Trophoblast cell (in vitro differentiated cells and primary cell): ENCODE results near the gene PAK6.

Experiments used
- DNase-seq, 2 donors: peaks; one replicate each; pipeline ENCODE4 v3.0.0-alpha.2; 2016
- H2AFZ ChIP-seq: 2 replicates; pipeline ENCODE4 v1.6.1; 2013; ENCODE audit warnings: low read length, moderate library complexity, mild to moderate bottlenecking; ENCODE audit not compliant: insufficient read depth, poor library complexity
- H2AK5ac ChIP-seq: 2 replicates; pipeline ENCODE4 v1.6.1; 2013; ENCODE audit warnings: mild to moderate bottlenecking, low read length
- H2BK120ac ChIP-seq: 2 replicates; pipeline ENCODE4 v1.6.1; 2013; ENCODE audit warnings: low read length, mild to moderate bottlenecking, moderate library complexity; ENCODE audit not compliant: insufficient read depth, poor library complexity
- H2BK12ac ChIP-seq: 2 replicates; pipeline ENCODE4 v1.6.1; 2013; ENCODE audit warnings: mild to moderate bottlenecking, low read length, moderate library complexity
- H2BK5ac ChIP-seq: 2 replicates; pipeline ENCODE4 v1.6.1; 2013; ENCODE audit warnings: low read length, low read depth, moderate library complexity, mild to moderate bottlenecking; ENCODE audit not compliant: poor library complexity
- H3K14ac ChIP-seq: 2 replicates; pipeline ENCODE4 v1.6.1; 2013; ENCODE audit warnings: mild to moderate bottlenecking, low read length
- H3K18ac ChIP-seq: 2 replicates; pipeline ENCODE4 v1.6.1; 2013; ENCODE audit warnings: mild to moderate bottlenecking, low read length
- H3K23ac ChIP-seq: 2 replicates; pipeline ENCODE4 v1.6.1; 2013; ENCODE audit warnings: low read length
- H3K27ac ChIP-seq: 2 replicates; pipeline ENCODE4 v1.5.1; 2013; ENCODE audit warnings: low read depth, mild to moderate bottlenecking, inconsistent platforms, low read length, moderate library complexity
- H3K27me3 ChIP-seq: 2 replicates; pipeline ENCODE4 v1.6.1; 2013; ENCODE audit warnings: inconsistent platforms, mild to moderate bottlenecking, low read length, moderate library complexity; ENCODE audit not compliant: insufficient read depth
- H3K36me3 ChIP-seq, 2 experiments: 1 replicate in 1 of 2; 2 replicates in 1 of 2; pipeline ENCODE4 v1.6.1; 2013; ENCODE audit warnings: low read length in 2 of 2, mild to moderate bottlenecking in 2 of 2, moderate library complexity in 1 of 2; ENCODE audit not compliant: insufficient read depth in 2 of 2, control insufficient read depth in 1 of 2
- H3K4ac ChIP-seq: 2 replicates; pipeline ENCODE4 v1.6.1; 2013; ENCODE audit warnings: low read depth, mild to moderate bottlenecking, low read length, moderate library complexity
- H3K4me1 ChIP-seq, 2 experiments: 1 replicate in 1 of 2; 2 replicates in 1 of 2; pipeline ENCODE4 v1.6.1; 2013; ENCODE audit warnings: low read length in 2 of 2, mild to moderate bottlenecking in 2 of 2, moderate library complexity in 1 of 2; ENCODE audit not compliant: insufficient read depth in 2 of 2, control insufficient read depth in 1 of 2
- H3K4me2 ChIP-seq: 2 replicates; pipeline ENCODE4 v1.6.1; 2013; ENCODE audit warnings: inconsistent platforms, mild to moderate bottlenecking, low read length, moderate library complexity
- H3K4me3 ChIP-seq: 2 replicates; pipeline ENCODE4 v1.5.1; 2013; ENCODE audit warnings: mild to moderate bottlenecking, low read depth, low read length, inconsistent platforms
- H3K79me1 ChIP-seq: one replicate; pipeline ENCODE4 v1.6.1; 2013; ENCODE audit warnings: low read length
- H3K79me2 ChIP-seq: 2 replicates; pipeline ENCODE4 v1.6.1; 2013; ENCODE audit warnings: low read length, mild to moderate bottlenecking; ENCODE audit not compliant: control insufficient read depth, insufficient read depth, poor library complexity
- H3K9ac ChIP-seq: 2 replicates; pipeline ENCODE4 v1.6.1; 2013; ENCODE audit warnings: mild to moderate bottlenecking, low read length
- H3K9me3 ChIP-seq: 2 replicates; pipeline ENCODE4 v1.6.1; 2013; ENCODE audit warnings: low read depth, mild to moderate bottlenecking, control low read depth, inconsistent platforms, low read length; ENCODE audit not compliant: insufficient read depth
- H4K12ac ChIP-seq: 2 replicates; pipeline ENCODE4 v1.6.1; 2013; ENCODE audit warnings: low read depth, mild to moderate bottlenecking, low read length, moderate library complexity
- H4K8ac ChIP-seq: 2 replicates; pipeline ENCODE4 v1.6.1; 2013; ENCODE audit warnings: low read depth, mild to moderate bottlenecking, low read length, moderate library complexity
- H4K91ac ChIP-seq: one replicate; pipeline ENCODE4 v1.6.1; 2013; ENCODE audit warnings: low read depth, mild to moderate bottlenecking, low read length, moderate library complexity
- WGBS: extraction: QIAGEN DNeasy Blood & Tissue Kit; methylation state at CpG from one replicate; pipeline ENCODE4 v1.1.7; 2013; ENCODE audit warnings: missing lambda C conversion rate; ENCODE audit not compliant: insufficient read length, insufficient coverage; ENCODE audit errors: extremely low coverage; 5-methylcytosine and 5-hydroxymethylcytosine counted together

Gene PAK6

GRCh38 chr15:40255033-40255432 is 16.2 kb downstream of the PAK6 start:
- WGBS: no CpG with 5 or more reads among the region's 4 CpGs
- H3K4ac ChIP-seq: no peak overlapping the region

GRCh38 chr15:40256638-40257235 is 17.9 kb downstream of the PAK6 start:
- no CpG with 5 or more reads among the region's 17 CpGs for WGBS
- Histone ChIP-seq H4K91ac (peak overlapping the region; percentile 89), H3K14ac (peak overlapping the region; percentile 52), H3K36me3 (no peaks in the 10 kb centered on the region), H3K9ac (no peak overlapping the region), H2BK12ac (peak overlapping the region; percentile 63), H3K27ac (peak overlapping the region; percentile 67), H3K18ac (peak overlapping the region; percentile 74), H3K4me2 (no peak overlapping the region), H2BK5ac (peak overlapping the region; percentile 44), H3K4ac (peak overlapping the region; percentile 28), H3K79me2 (peaks cover 9% of the 10 kb centered on the region), H2AFZ (no peak overlapping the region), H3K23ac (no peak overlapping the region), H4K12ac (no peak overlapping the region), H2BK120ac (peak overlapping the region; percentile 81), H3K4me3 (no peak overlapping the region), H3K79me1 (peaks cover 31% of the 10 kb centered on the region), H3K27me3 (peaks cover 4% of the 10 kb centered on the region), H3K4me1 (peaks cover 48% of the 10 kb centered on the region in 2 experiments), H3K9me3 (no peaks in the 10 kb centered on the region), H2AK5ac (peak overlapping the region; percentile 90), H4K8ac (peak overlapping the region; percentile 59)
- peak; percentile 74 to 83 for DNase-seq

More at GRCh38 chr15:40255033-40255432, 16.2 kb downstream of the PAK6 start:
- Histone ChIP-seq H2BK5ac (no peak overlapping the region), H3K9ac (no peak overlapping the region), H3K18ac (no peak overlapping the region), H3K79me1 (peaks cover 31% of the 10 kb centered on the region), H4K91ac (peak overlapping the region; percentile 25), H4K8ac (no peak overlapping the region), H3K4me3 (no peak overlapping the region), H2AFZ (no peak overlapping the region), H3K9me3 (no peaks in the 10 kb centered on the region), H3K27me3 (peaks cover 4% of the 10 kb centered on the region), H2AK5ac (no peak overlapping the region), H3K4me1 (peaks cover 48 to 49% of the 10 kb centered on the region in 2 experiments), H3K79me2 (peaks cover 9% of the 10 kb centered on the region), H4K12ac (no peak overlapping the region), H3K4me2 (no peak overlapping the region), H2BK12ac (no peak overlapping the region), H3K14ac (no peak overlapping the region), H3K36me3 (no peaks in the 10 kb centered on the region), H3K27ac (no peak overlapping the region), H2BK120ac (no peak overlapping the region), H3K23ac (no peak overlapping the region)
- no peak for DNase-seq

- peaks cover 27% of the 10 kb centered on the region for H3K79me1 ChIP-seq
- no peaks in the 10 kb centered on the region for H3K27me3 ChIP-seq
- H2BK12ac ChIP-seq: peak overlapping the region; percentile 75
- H3K27ac ChIP-seq: peak overlapping the region; percentile 88
- peak overlapping the region; percentile 66 for H4K8ac ChIP-seq
- H3K4me2 ChIP-seq: peak overlapping the region; percentile 6
- no peak overlapping the region for H2AFZ ChIP-seq
- peak overlapping the region; percentile 50 for H2BK120ac ChIP-seq
- no peaks in the 10 kb centered on the region for H3K36me3 ChIP-seq
- no peak overlapping the region for H3K9ac ChIP-seq
- WGBS: no CpG with 5 or more reads among the region's 9 CpGs
- peak overlapping the region; percentile 52 for H3K14ac ChIP-seq
- H3K23ac ChIP-seq: no peak overlapping the region
- H3K18ac ChIP-seq: peak overlapping the region; percentile 74
- no peak overlapping the region for H4K12ac ChIP-seq
- H3K4me3 ChIP-seq: no peak overlapping the region
- DNase-seq: peak; percentile 96
- H2BK5ac ChIP-seq: peak overlapping the region; percentile 73
- peak overlapping the region; percentile 89 for H4K91ac ChIP-seq
- H2AK5ac ChIP-seq: peak overlapping the region; percentile 67
- H3K4me1 ChIP-seq: peaks cover 39 to 40% of the 10 kb centered on the region in 2 experiments
- H3K4ac ChIP-seq: no peak overlapping the region
- no peaks in the 10 kb centered on the region for H3K9me3 ChIP-seq
- H3K79me2 ChIP-seq: peaks cover 5% of the 10 kb centered on the region
Measured at GRCh38 chr15:40257656-40258450, 19.0 kb downstream of the PAK6 start.

GRCh38 chr15:40258544-40258943 is 19.7 kb downstream of the PAK6 start:
- Histone ChIP-seq H3K14ac (peak overlapping the region; percentile 73), H3K27me3 (no peaks in the 10 kb centered on the region), H3K23ac (no peak overlapping the region), H3K27ac (peak overlapping the region; percentile 88), H3K4ac (no peak overlapping the region), H2AFZ (no peak overlapping the region), H2AK5ac (no peak overlapping the region), H2BK5ac (peak overlapping the region; percentile 73), H2BK12ac (peak overlapping the region; percentile 75), H4K12ac (peak overlapping the region; percentile 25), H3K4me2 (no peak overlapping the region), H2BK120ac (peak overlapping the region; percentile 40), H4K8ac (peak overlapping the region; percentile 66), H3K79me1 (peaks cover 24% of the 10 kb centered on the region), H3K18ac (peak overlapping the region; percentile 63), H3K4me3 (no peak overlapping the region), H3K36me3 (no peaks in the 10 kb centered on the region), H3K9me3 (no peaks in the 10 kb centered on the region), H3K9ac (no peak overlapping the region), H4K91ac (peak overlapping the region; percentile 82), H3K4me1 (peaks cover 39 to 40% of the 10 kb centered on the region in 2 experiments), H3K79me2 (peaks cover 2% of the 10 kb centered on the region)
- no CpG with 5 or more reads among the region's 8 CpGs for WGBS
- DNase-seq: peak; percentile 29 to 56
